ENCODE data around the gene SOX5.
A peak's percentile ranks its signal among the peaks of the same experiment; 100 is the strongest.

The SOX5 gene

DNA sequence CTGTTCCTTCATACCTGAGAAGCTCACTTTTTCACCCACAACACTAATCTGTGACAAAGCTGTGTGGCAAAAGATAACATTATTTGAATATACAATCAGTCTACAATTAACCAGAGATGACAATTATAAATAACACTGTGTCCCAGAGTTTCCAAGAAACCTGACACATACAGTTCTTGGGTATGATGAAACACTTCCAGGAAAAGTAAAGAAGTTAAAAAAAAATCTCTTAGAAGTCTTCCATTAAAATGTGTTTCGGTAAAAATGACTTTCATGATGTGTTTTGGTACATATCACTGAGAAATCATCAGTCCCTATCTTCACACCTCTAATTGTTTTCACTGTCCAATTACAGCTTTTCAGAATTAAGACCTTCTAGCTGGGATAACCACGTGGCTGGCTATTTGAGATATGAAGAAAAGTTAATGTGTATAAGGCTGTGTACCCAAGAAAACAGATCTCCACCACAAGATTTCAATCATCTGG, 390.2 kb downstream of the SOX5 start:
- Mint-ChIP-seq H3K4me1 (peaks cover 21% of the 10 kb centered on the region), H3K36me3 (ENCODE audit: low read depth) (peaks cover 13% of the 10 kb centered on the region)

DNA sequence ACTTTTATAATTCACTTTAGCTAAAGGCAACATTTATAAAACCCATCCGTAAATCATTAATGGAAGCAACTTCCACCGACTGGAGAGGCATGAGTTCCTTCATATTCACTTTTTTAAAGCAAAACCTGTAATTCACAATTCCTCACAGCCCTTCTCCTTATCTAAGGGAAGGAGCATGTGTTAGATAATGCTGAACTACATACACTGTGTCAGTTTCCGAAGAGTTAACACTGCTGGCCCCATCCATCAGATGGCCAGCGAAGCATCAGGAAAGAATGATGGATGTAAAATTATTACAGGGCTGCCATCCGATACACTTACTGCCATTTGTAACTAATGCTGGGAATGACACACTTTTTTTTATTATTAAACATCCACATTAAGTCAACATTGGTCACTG, 392.8 kb downstream of the SOX5 start:
- H3K27ac Mint-ChIP-seq: no peak overlapping the region
- no peaks in the 10 kb centered on the region for H3K9me3 Mint-ChIP-seq
- peaks cover 12% of the 10 kb centered on the region for H3K4me1 Mint-ChIP-seq
- peaks cover 5% of the 10 kb centered on the region for H3K27me3 Mint-ChIP-seq (ENCODE audit: low read depth)
- H3K36me3 Mint-ChIP-seq (ENCODE audit: low read depth): peaks cover 13% of the 10 kb centered on the region
- TF ChIP-seq, protein P1, sequence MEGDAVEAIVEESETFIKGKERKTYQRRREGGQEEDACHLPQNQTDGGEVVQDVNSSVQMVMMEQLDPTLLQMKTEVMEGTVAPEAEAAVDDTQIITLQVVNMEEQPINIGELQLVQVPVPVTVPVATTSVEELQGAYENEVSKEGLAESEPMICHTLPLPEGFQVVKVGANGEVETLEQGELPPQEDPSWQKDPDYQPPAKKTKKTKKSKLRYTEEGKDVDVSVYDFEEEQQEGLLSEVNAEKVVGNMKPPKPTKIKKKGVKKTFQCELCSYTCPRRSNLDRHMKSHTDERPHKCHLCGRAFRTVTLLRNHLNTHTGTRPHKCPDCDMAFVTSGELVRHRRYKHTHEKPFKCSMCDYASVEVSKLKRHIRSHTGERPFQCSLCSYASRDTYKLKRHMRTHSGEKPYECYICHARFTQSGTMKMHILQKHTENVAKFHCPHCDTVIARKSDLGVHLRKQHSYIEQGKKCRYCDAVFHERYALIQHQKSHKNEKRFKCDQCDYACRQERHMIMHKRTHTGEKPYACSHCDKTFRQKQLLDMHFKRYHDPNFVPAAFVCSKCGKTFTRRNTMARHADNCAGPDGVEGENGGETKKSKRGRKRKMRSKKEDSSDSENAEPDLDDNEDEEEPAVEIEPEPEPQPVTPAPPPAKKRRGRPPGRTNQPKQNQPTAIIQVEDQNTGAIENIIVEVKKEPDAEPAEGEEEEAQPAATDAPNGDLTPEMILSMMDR (IDR thresholded peaks at IDR 0.05; ENCODE audit: unreplicated experiment in 3 of 3): no peak
- H3K4me3 Mint-ChIP-seq: no peak overlapping the region

More for the DNA sequence above, 390.2 kb downstream of the SOX5 start:
- H3K9me3 Mint-ChIP-seq: no peaks in the 10 kb centered on the region
- TF ChIP-seq, protein P1 (IDR thresholded peaks at IDR 0.05; ENCODE audit: unreplicated experiment in 3 of 3): no peak
- no peak overlapping the region for H3K4me3 Mint-ChIP-seq
- peaks cover 5% of the 10 kb centered on the region for H3K27me3 Mint-ChIP-seq (ENCODE audit: low read depth)
- no peak overlapping the region for H3K27ac Mint-ChIP-seq

DNA sequence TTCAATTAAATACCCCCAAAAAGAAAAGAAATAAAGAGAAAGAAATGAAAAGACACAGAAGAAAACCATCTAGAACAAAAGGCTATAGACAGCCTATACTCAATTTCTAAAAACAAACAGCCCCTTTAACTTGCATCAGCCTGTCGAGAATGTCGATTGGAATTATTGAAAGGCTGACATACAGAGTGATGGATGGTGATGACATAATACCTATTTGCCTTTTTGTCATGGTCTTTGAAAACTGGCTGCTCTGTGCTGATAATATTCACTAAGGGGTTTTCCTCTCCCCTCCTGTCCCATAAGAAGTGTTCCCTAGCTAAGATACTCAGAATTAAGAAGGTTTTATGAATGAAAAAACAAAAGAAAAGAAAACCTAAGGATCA, 393.7 kb downstream of the SOX5 start:
- H3K4me1 Mint-ChIP-seq: peaks cover 8% of the 10 kb centered on the region
- H3K9me3 Mint-ChIP-seq: no peaks in the 10 kb centered on the region
- H3K27me3 Mint-ChIP-seq (ENCODE audit: low read depth): peaks cover 5% of the 10 kb centered on the region
- H3K27ac Mint-ChIP-seq: peak overlapping the region in 1 of 3 experiments; percentile 12
- peaks cover 7% of the 10 kb centered on the region for H3K36me3 Mint-ChIP-seq (ENCODE audit: low read depth)
- TF ChIP-seq, protein P1 (IDR thresholded peaks at IDR 0.05; ENCODE audit: unreplicated experiment in 3 of 3): no peak
- no peak overlapping the region for H3K4me3 Mint-ChIP-seq

DNA sequence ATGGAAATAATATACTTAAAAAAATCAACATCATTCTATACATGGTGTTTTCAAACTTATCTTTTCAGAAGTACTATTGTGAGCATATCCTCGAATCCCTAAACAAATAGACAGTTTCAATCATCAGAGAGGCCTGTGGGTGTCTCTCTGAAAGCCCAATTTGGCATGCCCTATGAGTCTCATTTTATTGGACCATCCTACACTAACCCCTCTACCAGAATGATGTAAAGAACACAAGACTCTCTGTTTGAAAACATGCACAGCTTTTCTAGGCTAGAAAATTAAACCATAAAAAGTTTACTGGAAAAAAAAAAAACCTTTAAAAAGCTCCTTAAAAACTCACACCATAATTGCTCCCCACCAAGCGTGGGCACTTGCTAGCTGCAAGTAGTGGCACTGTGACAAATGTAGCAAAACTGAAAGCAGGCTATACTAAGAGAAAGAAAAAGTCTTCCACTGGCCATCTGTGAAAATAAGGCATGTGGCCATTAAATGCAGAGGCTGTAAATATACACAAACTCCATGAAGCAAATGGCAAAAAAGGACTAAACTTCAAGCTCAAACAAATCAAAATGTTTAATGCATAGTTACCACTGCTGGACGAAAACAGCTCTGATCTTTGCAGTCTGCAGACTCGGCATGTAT, 394.2 kb downstream of the SOX5 start:
- H3K27me3 Mint-ChIP-seq (ENCODE audit: low read depth): peaks cover 5% of the 10 kb centered on the region
- H3K4me3 Mint-ChIP-seq: no peak overlapping the region
- no peaks in the 10 kb centered on the region for H3K9me3 Mint-ChIP-seq
- H3K4me1 Mint-ChIP-seq: peaks cover 8% of the 10 kb centered on the region
- peaks cover 4% of the 10 kb centered on the region for H3K36me3 Mint-ChIP-seq (ENCODE audit: low read depth)
- TF ChIP-seq, protein P1 (IDR thresholded peaks at IDR 0.05; ENCODE audit: unreplicated experiment in 3 of 3): no peak
- peak overlapping the region in 1 of 3 experiments; percentile 12 for H3K27ac Mint-ChIP-seq

DNA sequence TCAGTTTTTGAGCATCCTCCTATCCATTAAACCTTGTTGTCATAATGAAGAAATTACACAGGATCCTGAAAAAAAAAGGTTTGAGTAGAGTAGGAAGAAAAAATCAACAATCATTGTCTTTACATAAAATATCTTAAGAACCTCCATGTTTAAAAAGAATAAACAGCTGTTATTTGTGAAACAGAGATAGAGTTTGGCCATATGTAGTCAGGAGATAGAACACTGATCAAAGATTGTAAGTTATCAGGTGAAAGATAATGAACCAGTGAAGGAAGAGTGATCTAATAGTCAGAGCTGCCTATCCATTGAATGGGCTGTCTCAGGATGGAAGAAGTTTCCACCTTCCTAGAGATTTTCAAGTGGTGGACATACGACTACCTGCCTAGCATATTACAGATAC, 397.1 kb downstream of the SOX5 start:
- Mint-ChIP-seq H3K27me3 (ENCODE audit: low read depth) (peaks cover 5% of the 10 kb centered on the region), H3K36me3 (ENCODE audit: low read depth) (no peaks in the 10 kb centered on the region), H3K9me3 (no peaks in the 10 kb centered on the region), H3K27ac (no peak overlapping the region), H3K4me1 (peaks cover 8% of the 10 kb centered on the region), H3K4me3 (no peak overlapping the region)
- TF ChIP-seq, protein P1 (IDR thresholded peaks at IDR 0.05; ENCODE audit: unreplicated experiment in 3 of 3): no peak

DNA sequence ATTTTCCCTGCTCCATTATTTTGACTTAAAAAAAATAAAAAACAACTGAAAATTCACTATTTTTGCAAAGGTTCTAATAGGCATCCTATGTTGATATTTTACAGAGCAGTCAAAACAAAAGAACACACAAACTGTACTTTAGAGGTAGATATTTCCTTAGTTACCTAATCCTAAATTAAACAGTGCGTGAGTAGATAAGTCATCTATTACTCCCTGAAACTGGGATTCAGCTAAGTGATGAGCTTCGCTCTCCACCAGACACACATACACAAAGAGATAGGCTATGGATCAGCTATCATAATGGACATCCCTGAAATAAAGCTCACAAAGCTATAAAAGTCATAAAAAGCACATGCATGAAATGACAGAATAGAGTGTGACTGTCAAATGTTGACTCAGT, 398.7 kb downstream of the SOX5 start:
- H3K9me3 Mint-ChIP-seq: no peaks in the 10 kb centered on the region
- H3K27me3 Mint-ChIP-seq (ENCODE audit: low read depth): peaks cover 5% of the 10 kb centered on the region
- peaks cover 6% of the 10 kb centered on the region for H3K36me3 Mint-ChIP-seq (ENCODE audit: low read depth)
- TF ChIP-seq, protein P1 (IDR thresholded peaks at IDR 0.05; ENCODE audit: unreplicated experiment in 3 of 3): no peak
- peaks cover 6% of the 10 kb centered on the region for H3K4me1 Mint-ChIP-seq
- no peak overlapping the region for H3K27ac Mint-ChIP-seq
- H3K4me3 Mint-ChIP-seq: no peak overlapping the region
